HepG2 (cell line): ENCODE data around the gene POLG2. TPM values are rescaled to one million over a fixed set of nuclear protein-coding genes. Genes with fewer than 3 reads are reported as not detected.

Source experiments
- DNMT1 ChIP-seq: sonication (generic); formaldehyde crosslinking; IDR thresholded peaks from 2 replicates; pipeline ENCODE4 v1.5.1; 2020; ENCODE audit warnings: mild to moderate bottlenecking, missing genetic modification reagents
- ETV5 ChIP-seq: IDR thresholded peaks from 2 replicates; pipeline ENCODE4 v1.6.1; 2018; ENCODE audit warnings: missing biosample characterization, missing genetic modification reagents, inconsistent platforms, borderline replicate concordance
- KLF11 ChIP-seq: IDR thresholded peaks from 2 replicates; pipeline ENCODE4 v1.6.1; 2016; ENCODE audit warnings: missing compliant biosample characterization
- NR2F1 ChIP-seq, 2 experiments: fragments of 450-650 bp in 1 of 2; formaldehyde crosslinking in 1 of 2; IDR thresholded peaks; 2 replicates each; pipeline versions ENCODE4 v1.5.0 to v1.6.1; 2016 to 2020; ENCODE audit warnings: mild to moderate bottlenecking in 1 of 2, missing compliant biosample characterization in 1 of 2, missing genetic modification reagents in 1 of 2, moderate library complexity in 1 of 2
- NRL ChIP-seq: sonication (generic); formaldehyde crosslinking; IDR thresholded peaks from 2 replicates; pipeline ENCODE4 v1.5.0; 2020; ENCODE audit warnings: missing genetic modification reagents, mild to moderate bottlenecking, moderate library complexity, borderline replicate concordance
- PRPF4 ChIP-seq: fragments of 200-400 bp; formaldehyde crosslinking; IDR thresholded peaks from 2 replicates; pipeline ENCODE4 v1.6.1; 2016; ENCODE audit warnings: low read length, low read depth; ENCODE audit not compliant: poor library complexity, severe bottlenecking
- RAD51 ChIP-seq: fragments of 450-650 bp; IDR thresholded peaks from 2 replicates; pipeline ENCODE4 v1.6.1; 2016; ENCODE audit warnings: borderline replicate concordance
- RARG ChIP-seq: sonication (generic); formaldehyde crosslinking; IDR thresholded peaks from 2 replicates; pipeline ENCODE4 v1.4.0; 2020; ENCODE audit warnings: low read depth, mild to moderate bottlenecking, missing genetic modification reagents
- SIX1 ChIP-seq: sonication (generic); formaldehyde crosslinking; IDR thresholded peaks from 2 replicates; pipeline ENCODE4 v1.4.0; 2020; ENCODE audit warnings: missing genetic modification reagents, borderline replicate concordance
- SMYD3 ChIP-seq: sonication (generic); formaldehyde crosslinking; IDR thresholded peaks from 2 replicates; pipeline ENCODE4 v1.8.1; 2023; ENCODE audit warnings: mild to moderate bottlenecking, missing genetic modification reagents
- ZNF138 ChIP-seq: sonication (generic); formaldehyde crosslinking; IDR thresholded peaks from 2 replicates; pipeline ENCODE4 v1.5.0; 2020; ENCODE audit warnings: mild to moderate bottlenecking, low read depth, missing genetic modification reagents
- ZNF296 ChIP-seq: sonication (generic); formaldehyde crosslinking; conservative IDR thresholded peaks from 2 replicates; pipeline ENCODE4 v1.5.0; 2020; ENCODE audit warnings: mild to moderate bottlenecking, missing genetic modification reagents
- ZNF326 ChIP-seq: sonication (generic); formaldehyde crosslinking; IDR thresholded peaks from 2 replicates; pipeline ENCODE4 v1.4.0; 2020; ENCODE audit warnings: missing genetic modification reagents, borderline replicate concordance
- ZNF510 ChIP-seq: sonication (generic); formaldehyde crosslinking; IDR thresholded peaks from 2 replicates; pipeline ENCODE4 v1.4.0; 2020; ENCODE audit warnings: low read depth, mild to moderate bottlenecking, missing genetic modification reagents
- ZNF781 ChIP-seq: sonication (generic); formaldehyde crosslinking; IDR thresholded peaks from 2 replicates; pipeline ENCODE4 v1.5.1; 2020; ENCODE audit warnings: borderline replicate concordance, mild to moderate bottlenecking, missing genetic modification reagents; ENCODE audit errors: not compliant biosample characterization
- ZSCAN9 ChIP-seq: IDR thresholded peaks from 2 replicates; pipeline ENCODE4 v1.6.1; 2016; ENCODE audit warnings: borderline replicate concordance
- polyA plus RNA-seq, 8 experiments: library from polyadenylated mRNA; depleted of rRNA in 3 of 8; stranded (reverse) in 7 of 8; unstranded in 1 of 8; fragments of >200 nt; fragmentation: Illumina TruSeq in 4 of 8; extraction: Trizol in 4 of 8; gene quantifications; 2 replicates each; pipeline versions ENCODE4 v1.2.1 to v1.2.3, GENCODE V29; 2011 to 2016; ENCODE audit warnings: low read depth in 4 of 8, missing spikeins in 1 of 8, mixed read lengths in 1 of 8; ENCODE audit not compliant: insufficient read depth in 1 of 8
- total RNA-seq, 5 experiments: library from RNA; depleted of rRNA; stranded (reverse); fragments of >200 nt; fragmentation: Illumina TruSeq; extraction: Trizol; gene quantifications; 2 replicates each; pipeline ENCODE4 v1.2.3, GENCODE V29; 2016; ENCODE audit warnings: low read depth in 1 of 5
- TF ChIP-seq, protein P1 (sequence below): sonication (generic); formaldehyde crosslinking; IDR thresholded peaks from 2 replicates; pipeline ENCODE4 v1.4.0; 2020; ENCODE audit warnings: mild to moderate bottlenecking, missing genetic modification reagents
- TF ChIP-seq, protein P2 (sequence below): sonication (generic); formaldehyde crosslinking; conservative IDR thresholded peaks from 2 replicates; pipeline ENCODE4 v1.8.1; 2023; ENCODE audit warnings: missing genetic modification reagents

POLG2 gene
- total and polyA plus RNA-seq, 2 of the 13 experiments (the other 11 are each of a cell fraction or from before 2014, with no cell fraction given), result 21.1 to 25.5 TPM

GRCh38 chr17:64506576-64507412, 9.9 kb upstream of the POLG2 start, which contains the start of gene CEP95 (continued):
- TF ChIP-seq, protein P1, sequence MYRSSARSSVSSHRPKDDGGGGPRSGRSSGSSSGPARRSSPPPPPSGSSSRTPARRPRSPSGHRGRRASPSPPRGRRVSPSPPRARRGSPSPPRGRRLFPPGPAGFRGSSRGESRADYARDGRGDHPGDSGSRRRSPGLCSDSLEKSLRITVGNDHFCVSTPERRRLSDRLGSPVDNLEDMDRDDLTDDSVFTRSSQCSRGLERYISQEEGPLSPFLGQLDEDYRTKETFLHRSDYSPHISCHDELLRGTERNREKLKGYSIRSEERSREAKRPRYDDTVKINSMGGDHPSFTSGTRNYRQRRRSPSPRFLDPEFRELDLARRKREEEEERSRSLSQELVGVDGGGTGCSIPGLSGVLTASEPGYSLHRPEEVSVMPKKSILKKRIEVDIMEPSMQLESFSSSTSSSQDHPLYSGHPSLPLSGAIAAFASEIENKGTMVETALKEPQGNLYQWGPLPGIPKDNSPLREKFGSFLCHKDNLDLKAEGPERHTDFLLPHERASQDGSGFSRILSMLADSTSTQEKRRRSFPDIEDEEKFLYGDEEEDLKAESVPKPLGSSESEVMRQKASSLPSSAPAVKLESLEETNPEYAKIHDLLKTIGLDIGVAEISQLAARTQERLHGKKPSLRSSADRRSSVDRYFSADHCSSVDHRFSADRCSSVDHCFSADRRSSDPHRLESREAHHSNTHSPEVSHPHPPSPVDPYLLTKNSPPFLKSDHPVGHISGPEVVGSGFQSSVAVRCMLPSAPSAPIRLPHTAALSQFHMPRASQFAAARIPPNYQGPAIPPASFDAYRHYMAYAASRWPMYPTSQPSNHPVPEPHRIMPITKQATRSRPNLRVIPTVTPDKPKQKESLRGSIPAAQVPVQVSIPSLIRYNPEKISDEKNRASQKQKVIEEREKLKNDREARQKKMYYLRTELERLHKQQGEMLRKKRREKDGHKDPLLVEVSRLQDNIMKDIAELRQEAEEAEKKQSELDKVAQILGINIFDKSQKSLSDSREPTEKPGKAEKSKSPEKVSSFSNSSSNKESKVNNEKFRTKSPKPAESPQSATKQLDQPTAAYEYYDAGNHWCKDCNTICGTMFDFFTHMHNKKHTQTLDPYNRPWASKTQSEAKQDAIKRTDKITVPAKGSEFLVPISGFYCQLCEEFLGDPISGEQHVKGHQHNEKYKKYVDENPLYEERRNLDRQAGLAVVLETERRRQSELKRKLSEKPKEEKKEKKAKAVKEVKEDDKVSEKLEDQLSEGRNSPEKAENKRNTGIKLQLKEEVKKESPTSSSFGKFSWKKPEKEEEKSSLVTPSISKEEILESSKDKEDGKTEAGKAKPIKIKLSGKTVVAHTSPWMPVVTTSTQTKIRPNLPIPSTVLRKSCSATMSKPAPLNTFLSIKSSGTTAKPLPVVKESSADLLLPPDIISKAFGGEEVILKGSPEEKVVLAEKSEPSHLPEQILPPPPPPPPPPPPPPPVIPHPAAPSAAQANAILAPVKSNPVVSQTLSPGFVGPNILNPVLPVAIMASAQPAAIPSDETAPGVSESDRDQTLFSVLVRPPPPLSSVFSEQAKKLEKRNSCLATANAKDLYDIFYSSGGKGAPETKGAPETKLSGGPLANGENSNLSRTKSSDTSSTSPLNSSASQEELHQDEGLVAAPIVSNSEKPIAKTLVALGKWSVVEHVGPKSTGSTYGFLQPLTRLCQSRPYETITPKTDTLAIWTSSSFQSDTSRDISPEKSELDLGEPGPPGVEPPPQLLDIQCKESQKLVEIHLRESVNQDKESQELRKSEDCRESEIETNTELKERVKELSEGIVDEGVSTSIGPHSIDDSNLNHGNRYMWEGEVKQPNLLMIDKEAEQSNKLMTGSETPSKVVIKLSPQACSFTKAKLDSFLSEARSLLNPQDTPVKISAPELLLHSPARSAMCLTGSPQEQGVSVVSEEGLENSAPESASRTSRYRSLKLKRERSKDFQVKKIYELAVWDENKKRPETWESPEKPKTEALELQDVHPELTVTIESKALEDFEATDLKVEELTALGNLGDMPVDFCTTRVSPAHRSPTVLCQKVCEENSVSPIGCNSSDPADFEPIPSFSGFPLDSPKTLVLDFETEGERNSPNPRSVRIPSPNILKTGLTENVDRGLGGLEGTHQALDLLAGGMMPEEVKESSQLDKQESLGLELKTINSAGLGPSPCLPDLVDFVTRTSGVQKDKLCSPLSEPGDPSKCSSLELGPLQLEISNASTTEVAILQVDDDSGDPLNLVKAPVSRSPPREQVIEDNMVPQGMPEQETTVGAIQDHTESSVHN, result no peak
- TF ChIP-seq RARG (CRISPR knock-in tag) (no peak), NRL (CRISPR knock-in tag) (peak; percentile 91; the same call in 1 of the 2 replicates), ZNF326 (CRISPR knock-in tag) (no peak), DNMT1 (0 out of 2 replicates have a peak, but pooled peaks have one; percentile 14), ZNF296 (CRISPR knock-in tag) (no peak; the same call in 1 of the 2 replicates), ETV5 (peak; percentile 97), KLF11 (CRISPR knock-in tag) (no peak), ZNF510 (no peak), ZNF781 (CRISPR knock-in tag) (peak; percentile 60), RAD51 (peak; percentile 75), NR2F1 (CRISPR knock-in tag; IDR thresholded peaks at IDR 0.05) (peak in 1 of 2 experiments; percentile 8; a peak in 3 of 4 replicates), SIX1 (no peak), SMYD3 (no peak), PRPF4 (no peak), ZSCAN9 (CRISPR knock-in tag) (peak; percentile 19; the same call in 1 of the 2 replicates), ZNF138 (CRISPR knock-in tag) (no peak; the same call in 1 of the 2 replicates)
- TF ChIP-seq, protein P2, sequence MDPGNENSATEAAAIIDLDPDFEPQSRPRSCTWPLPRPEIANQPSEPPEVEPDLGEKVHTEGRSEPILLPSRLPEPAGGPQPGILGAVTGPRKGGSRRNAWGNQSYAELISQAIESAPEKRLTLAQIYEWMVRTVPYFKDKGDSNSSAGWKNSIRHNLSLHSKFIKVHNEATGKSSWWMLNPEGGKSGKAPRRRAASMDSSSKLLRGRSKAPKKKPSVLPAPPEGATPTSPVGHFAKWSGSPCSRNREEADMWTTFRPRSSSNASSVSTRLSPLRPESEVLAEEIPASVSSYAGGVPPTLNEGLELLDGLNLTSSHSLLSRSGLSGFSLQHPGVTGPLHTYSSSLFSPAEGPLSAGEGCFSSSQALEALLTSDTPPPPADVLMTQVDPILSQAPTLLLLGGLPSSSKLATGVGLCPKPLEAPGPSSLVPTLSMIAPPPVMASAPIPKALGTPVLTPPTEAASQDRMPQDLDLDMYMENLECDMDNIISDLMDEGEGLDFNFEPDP (CRISPR knock-in tag), result no peak
